GM23338 (cell line): ENCODE measurements around the gene STEAP2. TPM values are rescaled to one million over a fixed set of nuclear protein-coding genes. Genes with fewer than 3 reads are reported as not detected.

Experiments
- ATAC-seq: fragments of 200-7000 bp; cut with Tn5 transposase; 3 replicates; pipeline ENCODE4 v1.9.1; 2020
- DNase-seq: peaks from one replicate; pipeline ENCODE4 v3.0.0-alpha.2; 2015; ENCODE audit warnings: low spot score
- H2AFZ ChIP-seq: fragments of 200-600 bp; sonication (generic); 2 replicates; pipeline ENCODE4 v1.8.0; 2016; ENCODE audit warnings: antibody characterized with exemption, mild to moderate bottlenecking, moderate library complexity
- H3F3A ChIP-seq: fragments of 200-600 bp; sonication (generic); replicated peaks from 2 replicates; pipeline ENCODE4 v1.8.0; 2017; ENCODE audit warnings: antibody characterized with exemption, mixed run types, low read depth
- H3K27ac ChIP-seq: fragments of 200-600 bp; sonication (generic); 2 replicates; pipeline ENCODE4 v1.6.1; 2016; ENCODE audit warnings: low read depth
- H3K27me3 ChIP-seq: fragments of 200-600 bp; sonication (generic); 2 replicates; pipeline ENCODE4 v1.8.0; 2016; ENCODE audit warnings: mild to moderate bottlenecking, mixed run types, moderate library complexity; ENCODE audit not compliant: insufficient read depth
- H3K36me3 ChIP-seq: fragments of 200-600 bp; sonication (generic); 2 replicates; pipeline ENCODE4 v1.8.0; 2016; ENCODE audit warnings: mild to moderate bottlenecking; ENCODE audit not compliant: insufficient read depth
- H3K4me1 ChIP-seq: fragments of 200-600 bp; sonication (generic); 2 replicates; pipeline ENCODE4 v1.8.0; 2016; ENCODE audit warnings: mild to moderate bottlenecking, moderate library complexity; ENCODE audit not compliant: insufficient read depth
- H3K4me2 ChIP-seq: fragments of 200-600 bp; sonication (generic); 2 replicates; pipeline ENCODE4 v1.7.1; 2017; ENCODE audit warnings: mixed run types
- H3K4me3 ChIP-seq: fragments of 200-600 bp; sonication (generic); 2 replicates; pipeline ENCODE4 v1.6.1; 2016; ENCODE audit warnings: mixed run types
- H3K79me2 ChIP-seq: fragments of 200-600 bp; sonication (generic); replicated peaks from 2 replicates; pipeline ENCODE4 v1.8.0; 2017; ENCODE audit warnings: mild to moderate bottlenecking; ENCODE audit not compliant: insufficient read depth
- H3K9me2 ChIP-seq: fragments of 200-600 bp; sonication (generic); 2 replicates; pipeline ENCODE4 v1.8.0; 2017; ENCODE audit not compliant: insufficient read depth
- H4K20me1 ChIP-seq: fragments of 200-600 bp; sonication (generic); replicated peaks from 2 replicates; pipeline ENCODE4 v1.8.0; 2017; ENCODE audit warnings: mild to moderate bottlenecking; ENCODE audit not compliant: insufficient read depth
- H3K27ac Mint-ChIP-seq: 2 replicates; pipeline ENCODE4 v1.8.0; 2020; ENCODE audit warnings: inconsistent platforms, mild to moderate bottlenecking, moderate library complexity, mixed read lengths
- H3K27me3 Mint-ChIP-seq: 3 replicates; pipeline ENCODE4 v1.8.0; 2022; ENCODE audit warnings: low read depth, mild to moderate bottlenecking, moderate library complexity, mixed read lengths, inconsistent platforms; ENCODE audit not compliant: insufficient read depth, poor library complexity
- H3K36me3 Mint-ChIP-seq: 3 replicates; pipeline ENCODE4 v1.8.0; 2021; ENCODE audit warnings: low read depth, mild to moderate bottlenecking, inconsistent platforms, moderate library complexity, mixed read lengths
- H3K4me1 Mint-ChIP-seq: 3 replicates; pipeline ENCODE4 v1.8.0; 2020; ENCODE audit warnings: mild to moderate bottlenecking, inconsistent platforms, mixed read lengths
- H3K4me3 Mint-ChIP-seq: 3 replicates; pipeline ENCODE4 v1.8.0; 2021; ENCODE audit warnings: moderate library complexity, mild to moderate bottlenecking, inconsistent platforms, mixed read lengths
- H3K9me3 Mint-ChIP-seq: 3 replicates; pipeline ENCODE4 v1.8.0; 2020; ENCODE audit warnings: moderate library complexity, mild to moderate bottlenecking, inconsistent platforms, mixed read lengths
- CREB1 ChIP-seq: fragments of 250-450 bp; sonication (Bioruptor Pico); IDR thresholded peaks from 2 replicates; pipeline ENCODE4 v1.5.0; 2020; ENCODE audit warnings: low read depth, mild to moderate bottlenecking, moderate library complexity
- CTCF ChIP-seq, 2 experiments: fragments of 200-600 bp in 1 of 2; sonication (generic) in 1 of 2; conservative IDR thresholded peaks; 2 replicates each; pipeline versions ENCODE4 v1.5.1 to v1.6.1; 2016 to 2017; ENCODE audit warnings: antibody characterized with exemption in 2 of 2, low read depth in 2 of 2, mild to moderate bottlenecking in 2 of 2, moderate library complexity in 1 of 2
- ETS1 ChIP-seq: IDR thresholded peaks from 2 replicates; pipeline ENCODE4 v1.6.1; 2016; ENCODE audit warnings: antibody characterized with exemption
- EZH2 ChIP-seq: fragments of 200-600 bp; sonication (generic); IDR thresholded peaks from one replicate; pipeline ENCODE4 v1.8.0; 2017; ENCODE audit warnings: antibody characterized with exemption, mild to moderate bottlenecking, low read depth; ENCODE audit not compliant: unreplicated experiment
- EZH2phosphoT487 ChIP-seq: fragments of 200-600 bp; sonication (generic); IDR thresholded peaks from one replicate; pipeline ENCODE4 v1.8.1; 2018; ENCODE audit warnings: antibody characterized with exemption; ENCODE audit not compliant: unreplicated experiment
- JUNB ChIP-seq: IDR thresholded peaks from one replicate; pipeline ENCODE4 v1.6.1; 2016; ENCODE audit warnings: antibody characterized with exemption; ENCODE audit not compliant: unreplicated experiment
- NANOG ChIP-seq: IDR thresholded peaks from 2 replicates; pipeline ENCODE4 v1.6.1; 2016; ENCODE audit warnings: antibody characterized with exemption, borderline replicate concordance
- POLR2AphosphoS5 ChIP-seq: IDR thresholded peaks from 2 replicates; pipeline ENCODE4 v1.6.1; 2016; ENCODE audit warnings: antibody characterized with exemption, low read depth
- REST ChIP-seq: IDR thresholded peaks from one replicate; pipeline ENCODE4 v1.6.1; 2018; ENCODE audit warnings: antibody characterized with exemption; ENCODE audit not compliant: unreplicated experiment
- STAT1 ChIP-seq: IDR thresholded peaks from one replicate; pipeline ENCODE4 v1.6.1; 2016; ENCODE audit warnings: antibody characterized with exemption; ENCODE audit not compliant: unreplicated experiment
- ZNF114 ChIP-seq: fragments of 250-450 bp; sonication (Bioruptor Pico); IDR thresholded peaks from 2 replicates; pipeline ENCODE4 v1.5.0; 2020; ENCODE audit warnings: mild to moderate bottlenecking, moderate library complexity
- ZNF331 ChIP-seq: fragments of 250-450 bp; sonication (Bioruptor Pico); IDR thresholded peaks from 2 replicates; pipeline ENCODE4 v1.5.0; 2020; ENCODE audit warnings: low read depth, mild to moderate bottlenecking, moderate library complexity
- ZNF462 ChIP-seq: fragments of 250-450 bp; sonication (Bioruptor Pico); IDR thresholded peaks from 2 replicates; pipeline ENCODE4 v1.5.0; 2020; ENCODE audit warnings: mild to moderate bottlenecking, moderate library complexity
- polyA plus RNA-seq: library from polyadenylated mRNA; unstranded; fragments of >200 nt; fragmentation: Nextera tagmentation; extraction: Ambion mirVana; gene quantifications from 2 replicates; pipeline ENCODE4 v1.2.1, GENCODE V29; 2016
- total RNA-seq: library from RNA; depleted of rRNA; stranded (reverse); fragments of >200 nt; shearing (Covaris generic); gene quantifications from 2 replicates; pipeline ENCODE4 v1.2.3, GENCODE V29; 2014

STEAP2 gene
- total and polyA plus RNA-seq, 2 experiments from 2014 or later = 13.1 to 22.0 TPM

GRCh38 chr7:90201500-90202195, 9.9 kb upstream of the STEAP2 start:
- H3K36me3 ChIP-seq = no peaks in the 10 kb centered on the region
- H3F3A ChIP-seq = no peaks in the 10 kb centered on the region
- Mint-ChIP-seq H3K4me3 (no peak overlapping the region), H3K27ac (no peak overlapping the region), H3K9me3 (peaks cover 3% of the 10 kb centered on the region; the same call in 1 of the 3 replicates), H3K27me3 (no peaks in the 10 kb centered on the region), H3K36me3 (no peaks in the 10 kb centered on the region; the same call in 2 of the 3 replicates), H3K4me1 (no peaks in the 10 kb centered on the region)
- H3K4me1 ChIP-seq = no peaks in the 10 kb centered on the region
- no peaks in the 10 kb centered on the region for H3K79me2 ChIP-seq
- no peak for DNase-seq
- H3K4me2 ChIP-seq = no peak overlapping the region
- no peak for ATAC-seq
- H2AFZ ChIP-seq = no peak overlapping the region
- H3K9me2 ChIP-seq = no peaks in the 10 kb centered on the region
- H3K27ac ChIP-seq = no peak overlapping the region
- TF ChIP-seq STAT1 = no peak
- TF ChIP-seq ETS1 = no peak
- TF ChIP-seq ZNF331 (CRISPR knock-in tag) = no peak
- no peak for TF ChIP-seq NANOG
- TF ChIP-seq POLR2AphosphoS5 = no peak
- no peak for TF ChIP-seq ZNF462 (CRISPR knock-in tag)
- TF ChIP-seq EZH2phosphoT487 = no peak
- TF ChIP-seq CTCF (conservative IDR thresholded peaks at IDR 0.05; ENCODE audit: low read depth in 2 of 2) = no peak
- TF ChIP-seq EZH2 = no peak
- no peak for TF ChIP-seq JUNB
- TF ChIP-seq REST = no peak
- TF ChIP-seq ZNF114 (CRISPR knock-in tag) = no peak
- no peak for TF ChIP-seq CREB1 (CRISPR knock-in tag)
- no peaks in the 10 kb centered on the region for H4K20me1 ChIP-seq
- H3K27me3 ChIP-seq = no peaks in the 10 kb centered on the region
- H3K4me3 ChIP-seq = no peak overlapping the region
